Activated CD4-positive, alpha-beta memory T cell treated with anti-CD3 and anti-CD28 coated beads for 36 hours (primary cell): ENCODE measurements around the gene BOD1. TPM values are rescaled to one million over a fixed set of nuclear protein-coding genes. Genes with fewer than 3 reads are reported as not detected.

Experiments
- CTCF ChIA-PET: fragments of 350-600 bp; sonication (Branson Sonifier 250); formaldehyde crosslinking; loops from one replicate; lab custom pipeline; 2021; ENCODE audit warnings: antibody characterized with exemption, inconsistent platforms; lab: Charles Lee
- POLR2A ChIA-PET: fragments of 350-600 bp; sonication (Branson Sonifier 250); formaldehyde crosslinking; loops from one replicate; lab custom pipeline; 2021; ENCODE audit warnings: antibody characterized with exemption; lab: Charles Lee
- DNase-seq: peaks from one replicate; pipeline ENCODE4 v3.0.0-alpha.2; 2020
- H3K27ac Mint-ChIP-seq: one replicate; pipeline ENCODE4 v1.8.0; 2021; ENCODE audit warnings: mixed read lengths
- H3K27me3 Mint-ChIP-seq: one replicate; pipeline ENCODE4 v1.8.0; 2021; ENCODE audit warnings: mixed read lengths
- H3K36me3 Mint-ChIP-seq: one replicate; pipeline ENCODE4 v1.8.0; 2021; ENCODE audit warnings: mixed read lengths
- H3K4me1 Mint-ChIP-seq: one replicate; pipeline ENCODE4 v1.8.0; 2021; ENCODE audit warnings: low read depth, mixed read lengths
- H3K4me3 Mint-ChIP-seq: one replicate; pipeline ENCODE4 v1.8.0; 2021; ENCODE audit warnings: mild to moderate bottlenecking, mixed read lengths
- H3K9me3 Mint-ChIP-seq: one replicate; pipeline ENCODE4 v1.8.0; 2021; ENCODE audit warnings: mixed read lengths
- intact Hi-C: fragments of 100-400 bp; cut with micrococcal nuclease; formaldehyde crosslinking; loops from one replicate; pipeline ENCODE4 v1.15.1; 2023
- total RNA-seq, 2 experiments: library from RNA; stranded (reverse); gene quantifications; one replicate each; pipeline ENCODE4 v1.2.3, GENCODE V29; 2021

The BOD1 gene
- total RNA-seq, 2 experiments from 2014 or later: 23.9 to 28.6 TPM

DNA sequence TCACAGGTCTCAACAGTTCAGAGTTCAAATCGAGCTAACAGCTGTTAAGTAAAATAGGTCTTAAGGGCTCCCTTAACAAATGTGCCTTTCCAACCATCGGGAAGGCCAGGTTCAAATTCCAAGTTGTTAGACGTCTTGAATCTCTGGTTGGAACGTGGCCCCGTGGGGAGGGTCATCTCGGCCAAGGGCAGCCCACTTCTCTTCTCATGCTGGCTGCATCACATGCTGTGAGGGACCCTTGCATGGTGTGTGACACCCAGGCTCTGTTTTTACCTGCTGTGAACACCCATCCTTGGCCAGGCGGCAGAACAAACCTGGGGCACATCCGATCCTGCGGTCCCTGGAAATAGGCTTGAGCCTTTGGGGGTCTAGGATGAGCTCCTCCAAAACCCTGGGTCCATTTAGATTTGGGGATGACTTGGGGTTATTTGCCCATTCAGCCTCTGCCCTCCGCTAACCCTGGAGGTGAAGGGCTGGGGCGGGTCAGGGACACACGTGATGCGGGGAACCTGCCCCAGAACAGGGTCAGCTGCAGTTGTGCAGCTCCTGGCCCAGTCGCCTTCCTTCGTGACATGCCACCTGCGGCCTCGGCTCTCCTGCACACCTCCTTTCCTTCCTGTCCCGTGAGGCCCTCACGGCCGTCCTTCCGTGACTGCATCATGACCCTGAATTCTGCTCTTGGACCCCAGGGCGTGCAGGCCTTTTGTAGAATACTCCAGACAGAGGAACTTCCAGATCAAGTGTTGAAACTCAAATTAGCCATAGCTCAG is 45.9 kb downstream of the BOD1 start:
- Mint-ChIP-seq H3K27me3 (peaks cover 25% of the 10 kb centered on the region), H3K4me3 (no peak overlapping the region), H3K27ac (no peak overlapping the region), H3K36me3 (no peaks in the 10 kb centered on the region), H3K9me3 (peaks cover 13% of the 10 kb centered on the region), H3K4me1 (no peaks in the 10 kb centered on the region)
- ChIA-PET POLR2A (no interaction called here), CTCF (interaction anchor here (0.8 to 1.4 kb wide), 3 partner anchors 9 to 23 kb away, joined by 4 read pairs; no protein-coding TSS in a partner anchor)
- intact Hi-C loops: loop anchor here (5.0 kb wide), 1 partner anchor 588 kb away; the partner anchor contains the start of gene ATP6V0E1
- DNase-seq: no peak

GRCh38 chr5:173568703-173569102 is 47.7 kb downstream of the BOD1 start:
- Mint-ChIP-seq H3K9me3 (peaks cover 13% of the 10 kb centered on the region), H3K4me3 (no peak overlapping the region), H3K36me3 (no peaks in the 10 kb centered on the region), H3K27ac (no peak overlapping the region), H3K4me1 (no peaks in the 10 kb centered on the region), H3K27me3 (peaks cover 18% of the 10 kb centered on the region)
- intact Hi-C loops: no loop called here
- ChIA-PET POLR2A (no interaction called here), CTCF (no interaction called here)
- DNase-seq: no peak

DNA sequence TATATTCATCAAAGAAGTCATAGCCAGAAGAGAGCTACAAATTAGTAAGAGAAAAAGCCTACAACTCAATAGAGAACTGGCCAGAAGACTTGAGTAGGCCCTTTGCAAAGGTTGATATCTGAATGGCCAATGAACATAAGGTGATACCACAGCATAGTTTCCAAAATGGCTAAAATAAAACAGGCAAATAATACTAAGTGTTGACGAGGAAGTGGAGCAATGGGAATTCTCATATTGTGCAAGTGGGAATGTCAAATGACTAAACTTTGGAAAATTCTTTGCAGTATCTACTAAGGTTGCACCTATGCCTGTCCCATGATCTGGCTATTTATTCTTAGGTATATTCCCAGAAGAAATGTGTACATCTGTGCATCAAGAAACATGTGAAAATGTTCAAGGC is 48.3 kb downstream of the BOD1 start:
- H3K27ac Mint-ChIP-seq: no peak overlapping the region
- no peak overlapping the region for H3K4me3 Mint-ChIP-seq
- no peaks in the 10 kb centered on the region for H3K4me1 Mint-ChIP-seq
- DNase-seq: no peak
- intact Hi-C loops: no loop called here
- peaks cover 17% of the 10 kb centered on the region for H3K27me3 Mint-ChIP-seq
- ChIA-PET CTCF (interaction anchor here (1.0 kb wide), 1 partner anchor 235 kb away, joined by 3 read pairs; no protein-coding TSS in a partner anchor), POLR2A (interaction anchor here (0.7 kb wide), 1 partner anchor 594 kb away, joined by 3 read pairs; no protein-coding TSS in a partner anchor)
- peaks cover 13% of the 10 kb centered on the region for H3K9me3 Mint-ChIP-seq
- no peaks in the 10 kb centered on the region for H3K36me3 Mint-ChIP-seq

DNA sequence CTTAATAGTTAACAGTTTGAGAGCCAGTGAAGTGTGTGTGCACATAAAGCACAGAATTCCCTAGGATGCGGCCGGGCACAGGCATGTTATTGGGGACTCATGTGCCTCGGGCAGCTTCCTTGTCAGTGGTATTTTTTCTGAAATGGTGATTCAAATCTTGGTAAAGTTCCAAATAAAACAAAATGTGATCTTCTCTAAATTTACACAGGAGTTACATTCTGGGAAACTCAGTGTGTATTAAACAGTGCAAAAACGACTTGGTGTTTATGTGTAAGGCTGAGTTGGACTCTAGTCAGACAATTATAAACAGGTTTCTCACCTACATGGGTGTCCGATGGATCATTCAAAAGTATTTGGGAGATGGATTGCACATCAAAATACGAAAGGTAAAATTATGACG is 48.9 kb downstream of the BOD1 start:
- no peak overlapping the region for H3K4me3 Mint-ChIP-seq
- peaks cover 20% of the 10 kb centered on the region for H3K27me3 Mint-ChIP-seq
- intact Hi-C loops: no loop called here
- H3K36me3 Mint-ChIP-seq: no peaks in the 10 kb centered on the region
- no peak overlapping the region for H3K27ac Mint-ChIP-seq
- H3K4me1 Mint-ChIP-seq: no peaks in the 10 kb centered on the region
- ChIA-PET POLR2A (interaction anchor here (0.7 kb wide), 1 partner anchor 593 kb away, joined by 3 read pairs; no protein-coding TSS in a partner anchor), CTCF (interaction anchor here (1.0 kb wide), 1 partner anchor 235 kb away, joined by 3 read pairs; no protein-coding TSS in a partner anchor)
- peaks cover 13% of the 10 kb centered on the region for H3K9me3 Mint-ChIP-seq
- no peak for DNase-seq

DNA sequence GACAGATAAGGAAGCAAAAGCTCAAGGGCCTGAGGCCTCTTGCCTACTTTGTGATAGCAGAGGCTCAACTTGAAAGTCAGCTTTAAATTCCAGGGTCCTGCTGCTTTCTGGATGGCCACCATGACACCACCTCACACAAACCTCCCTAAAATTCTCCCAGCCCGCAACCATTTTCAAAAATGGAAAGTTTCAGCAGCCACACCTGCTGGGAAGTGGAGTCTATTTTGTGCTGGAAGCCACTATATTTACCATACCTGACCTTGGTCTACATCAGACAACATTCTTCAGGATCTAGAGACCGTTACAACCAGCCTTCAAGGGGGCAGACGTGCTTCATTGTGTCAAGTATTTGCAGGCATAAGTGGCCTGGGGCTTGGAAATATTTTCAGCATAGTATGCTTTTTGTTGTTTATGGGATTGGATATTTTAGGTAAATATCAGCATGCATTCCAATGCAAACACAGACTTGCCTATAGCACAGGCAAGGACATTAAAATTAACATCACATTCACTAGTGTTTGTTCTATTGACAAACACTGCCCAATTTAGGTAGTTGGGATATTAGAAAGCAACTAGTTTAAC is 50.9 kb downstream of the BOD1 start:
- H3K4me1 Mint-ChIP-seq: no peaks in the 10 kb centered on the region
- intact Hi-C loops: no loop called here
- peaks cover 18% of the 10 kb centered on the region for H3K27me3 Mint-ChIP-seq
- H3K36me3 Mint-ChIP-seq: no peaks in the 10 kb centered on the region
- H3K9me3 Mint-ChIP-seq: peaks cover 21% of the 10 kb centered on the region
- ChIA-PET CTCF (no interaction called here), POLR2A (no interaction called here)
- H3K27ac Mint-ChIP-seq: no peak overlapping the region
- H3K4me3 Mint-ChIP-seq: no peak overlapping the region
- no peak for DNase-seq

- CTCF ChIA-PET: no interaction called here
- POLR2A ChIA-PET: no interaction called here
- Mint-ChIP-seq H3K27ac (no peak overlapping the region), H3K9me3 (peaks cover 32% of the 10 kb centered on the region), H3K4me1 (no peaks in the 10 kb centered on the region), H3K4me3 (no peak overlapping the region), H3K36me3 (no peaks in the 10 kb centered on the region), H3K27me3 (peaks cover 18% of the 10 kb centered on the region)
- intact Hi-C loops: no loop called here
- no peak for DNase-seq
Measured at GRCh38 chr5:173564106-173564505, 52.3 kb downstream of the BOD1 start.

DNA sequence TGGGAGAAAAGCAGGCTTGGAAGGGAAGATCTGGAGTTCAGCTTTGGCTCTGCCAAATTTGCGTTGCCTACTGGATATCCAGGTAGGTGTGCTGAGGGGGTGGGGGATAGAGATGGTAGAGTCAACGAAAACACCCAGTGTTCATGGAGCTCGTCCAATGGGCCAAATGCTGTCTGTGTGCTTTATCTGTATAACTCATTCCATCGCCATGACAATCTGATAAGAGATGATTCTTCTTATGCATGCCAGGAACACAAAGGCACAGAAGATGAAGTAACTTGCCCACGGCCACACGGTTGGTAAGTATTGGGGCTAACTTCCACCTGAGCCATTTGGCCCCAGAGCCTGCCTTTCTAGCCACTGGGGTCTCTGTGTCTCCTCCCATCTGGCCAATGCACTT is 53.2 kb downstream of the BOD1 start:
- intact Hi-C loops: no loop called here
- H3K4me3 Mint-ChIP-seq: no peak overlapping the region
- peaks cover 17% of the 10 kb centered on the region for H3K27me3 Mint-ChIP-seq
- no peak for DNase-seq
- CTCF ChIA-PET: interaction anchor here (0.8 kb wide), 1 partner anchor 10 kb away, joined by 3 read pairs; no protein-coding TSS in a partner anchor
- H3K9me3 Mint-ChIP-seq: peaks cover 24% of the 10 kb centered on the region
- POLR2A ChIA-PET: no interaction called here
- H3K36me3 Mint-ChIP-seq: no peaks in the 10 kb centered on the region
- no peak overlapping the region for H3K27ac Mint-ChIP-seq
- H3K4me1 Mint-ChIP-seq: no peaks in the 10 kb centered on the region

DNA sequence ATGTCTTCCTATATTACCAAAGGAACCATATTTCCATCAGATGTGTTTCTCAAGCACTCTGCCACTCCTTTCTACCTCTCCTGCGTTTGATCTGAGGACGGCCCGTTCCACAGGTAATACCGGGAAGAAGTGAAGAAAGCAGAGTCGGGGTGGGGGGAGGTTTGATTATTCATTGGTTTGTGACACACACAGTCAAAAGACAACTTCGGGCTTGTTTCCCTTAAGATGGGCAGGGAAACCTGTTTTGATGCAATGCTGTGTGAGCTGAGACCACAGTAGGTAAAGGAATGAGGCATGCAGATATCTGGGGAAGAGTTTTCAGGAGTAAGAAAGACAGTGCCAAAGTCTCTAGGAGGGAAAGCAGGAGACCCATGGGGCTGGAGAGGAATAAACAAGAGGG is 54.0 kb downstream of the BOD1 start:
- no peaks in the 10 kb centered on the region for H3K36me3 Mint-ChIP-seq
- no peak overlapping the region for H3K27ac Mint-ChIP-seq
- intact Hi-C loops: no loop called here
- H3K4me3 Mint-ChIP-seq: no peak overlapping the region
- no peaks in the 10 kb centered on the region for H3K4me1 Mint-ChIP-seq
- H3K9me3 Mint-ChIP-seq: peaks cover 18% of the 10 kb centered on the region
- ChIA-PET CTCF (interaction anchor here (0.8 kb wide), 1 partner anchor 11 kb away, joined by 3 read pairs; no protein-coding TSS in a partner anchor), POLR2A (no interaction called here)
- peaks cover 15% of the 10 kb centered on the region for H3K27me3 Mint-ChIP-seq
- no peak for DNase-seq
